AG04449 (cell line): Measurements from ENCODE around the gene MSH4.

Experiments used
- CTCF ChIA-PET: fragments of 350-600 bp; formaldehyde crosslinking; extraction: SDS; loops from one replicate; lab custom pipeline; 2021; ENCODE audit warnings: antibody characterized with exemption; lab: Yijun Ruan, JAX
- POLR2A ChIA-PET: fragments of 400-600, 350-600 bp; formaldehyde crosslinking; extraction: SDS; loops from one replicate; lab custom pipeline; 2020; ENCODE audit warnings: antibody characterized with exemption, inconsistent platforms; lab: Yijun Ruan, JAX
- DNase-seq: peaks from one replicate; pipeline ENCODE4 v3.0.0-alpha.2; 2010; ENCODE audit warnings: low read depth, low spot score
- H3K4me3 ChIP-seq: 2 replicates; pipeline ENCODE4 v1.5.1; 2011; ENCODE audit warnings: low read depth, mild to moderate bottlenecking, control low read depth, low read length
- CTCF ChIP-seq: IDR thresholded peaks from one replicate; pipeline ENCODE4 v1.5.1; 2011; ENCODE audit warnings: mild to moderate bottlenecking, moderate library complexity, low read length, control low read depth, inconsistent platforms; ENCODE audit not compliant: insufficient read depth; ENCODE audit errors: missing control alignments

MSH4 gene

GRCh38 chr1:75953461-75953860 lies 156.8 kb downstream of the MSH4 start:
- TF ChIP-seq CTCF, result no peak
- ChIA-PET POLR2A (no interaction called here), CTCF (no interaction called here)
- no peak for DNase-seq
- H3K4me3 ChIP-seq, result no peak overlapping the region

- no peak for TF ChIP-seq CTCF
- ChIA-PET CTCF (no interaction called here), POLR2A (no interaction called here)
- no peak overlapping the region for H3K4me3 ChIP-seq
- DNase-seq, result no peak
Measured at GRCh38 chr1:75954586-75954985, 157.9 kb downstream of the MSH4 start.
